Activated effector memory CD4-positive, alpha-beta T cell treated with Interleukin-2 at 50 U/mL for 16 hours (primary cell): ENCODE measurements around the gene COX8A.

Source experiments
- DNase-seq: peaks from one replicate; pipeline ENCODE4 v3.0.0-alpha.2; 2020

Gene COX8A

DNA sequence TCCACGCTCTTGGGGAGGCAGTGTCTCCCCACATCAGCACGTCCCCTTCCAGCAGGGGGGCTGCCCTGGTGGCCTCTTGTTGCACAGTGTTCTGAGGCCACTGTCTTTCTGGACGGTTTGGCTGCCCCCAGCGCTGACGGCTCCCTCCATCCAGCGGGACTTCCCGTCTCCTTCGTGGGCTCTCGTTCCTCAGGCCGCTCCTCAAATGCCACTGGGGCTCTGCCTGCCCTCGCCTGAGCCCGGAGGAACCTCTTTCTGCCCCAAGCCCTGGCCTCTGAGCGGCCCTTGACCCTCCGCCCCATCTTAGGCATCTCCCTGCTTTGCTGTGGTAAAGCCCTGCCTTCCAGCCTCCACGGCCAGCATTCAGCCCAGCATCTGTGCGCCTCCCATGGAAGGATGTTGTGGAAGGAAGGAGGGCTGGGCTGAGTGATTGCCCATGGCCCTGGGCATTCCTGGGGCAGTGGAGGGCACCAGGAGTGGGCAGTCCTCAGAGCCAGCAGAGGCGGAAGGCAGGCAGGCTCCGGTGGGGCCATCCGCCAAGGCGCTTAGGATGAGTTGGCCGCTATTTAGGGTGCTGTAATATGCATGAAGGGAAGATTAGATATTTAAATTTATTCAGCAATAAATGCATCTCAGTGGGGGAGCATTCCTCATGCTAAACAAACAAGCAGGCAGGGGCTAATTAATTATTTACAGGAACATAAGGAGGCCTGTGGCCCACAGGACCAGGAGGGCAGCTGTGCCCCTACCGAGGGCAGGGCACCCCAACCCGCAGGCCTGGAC, 29.6 kb downstream of the COX8A start:
- DNase-seq = no peak

DNA sequence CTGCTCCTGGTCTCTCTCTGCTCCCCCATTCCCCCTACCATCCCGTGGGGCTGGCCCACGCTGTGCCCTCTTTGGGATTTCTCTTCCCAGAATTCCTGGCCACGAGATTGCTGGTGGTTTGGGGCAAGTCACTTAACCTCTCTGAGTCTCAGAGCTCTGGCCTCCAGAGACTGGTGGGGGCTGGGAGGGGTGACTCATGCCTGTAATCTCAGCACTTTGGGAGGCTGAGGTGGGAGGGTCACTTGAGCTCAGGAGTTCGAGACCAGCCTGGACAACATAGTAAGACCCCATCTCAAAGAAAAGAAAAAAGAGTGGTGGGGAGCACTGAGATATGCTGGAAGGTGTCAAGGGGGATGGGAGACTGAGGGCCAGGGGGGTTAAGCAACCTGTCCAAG, 30.2 kb downstream of the COX8A start:
- no peak for DNase-seq

DNA sequence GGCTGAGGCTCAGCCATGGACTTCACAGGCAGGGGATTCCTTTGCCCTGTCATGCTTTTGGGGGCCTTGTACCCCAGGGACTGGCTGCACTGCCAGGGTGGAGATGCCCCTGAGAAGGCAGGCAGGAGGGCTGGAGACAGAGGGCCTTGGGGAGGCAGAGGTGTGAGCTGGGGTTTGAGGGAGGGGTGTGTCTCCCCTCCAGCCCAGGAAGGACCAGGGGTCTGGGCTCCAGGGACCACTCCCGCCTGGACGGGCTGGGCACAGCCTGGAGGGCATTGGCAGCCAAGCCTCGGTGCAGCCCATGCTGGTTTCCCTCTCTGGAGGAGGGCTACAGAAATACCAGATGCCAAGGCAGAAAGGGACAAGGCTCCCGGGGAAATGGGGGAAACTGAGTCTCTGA, 31.3 kb downstream of the COX8A start:
- DNase-seq = no peak

DNA sequence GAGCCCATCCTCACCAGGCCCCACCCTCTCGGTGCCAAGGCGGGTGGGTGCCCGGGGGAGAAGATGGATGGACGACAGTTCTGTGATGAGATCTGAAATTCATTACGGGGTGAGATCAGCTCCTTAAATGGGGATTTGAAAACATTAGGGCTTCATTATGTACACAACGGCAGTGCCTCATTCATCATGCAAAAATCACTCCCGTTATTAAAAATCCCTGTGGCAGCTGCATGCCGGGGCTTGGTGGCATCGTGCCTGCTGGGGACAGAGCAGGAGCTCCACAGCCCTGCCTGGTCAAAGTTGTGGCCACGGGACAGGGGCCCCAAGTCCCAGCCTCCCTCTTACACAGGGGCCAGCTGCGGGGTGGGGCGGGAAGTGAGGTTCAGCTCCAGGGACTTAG, 32.0 kb downstream of the COX8A start:
- no peak for DNase-seq

DNA sequence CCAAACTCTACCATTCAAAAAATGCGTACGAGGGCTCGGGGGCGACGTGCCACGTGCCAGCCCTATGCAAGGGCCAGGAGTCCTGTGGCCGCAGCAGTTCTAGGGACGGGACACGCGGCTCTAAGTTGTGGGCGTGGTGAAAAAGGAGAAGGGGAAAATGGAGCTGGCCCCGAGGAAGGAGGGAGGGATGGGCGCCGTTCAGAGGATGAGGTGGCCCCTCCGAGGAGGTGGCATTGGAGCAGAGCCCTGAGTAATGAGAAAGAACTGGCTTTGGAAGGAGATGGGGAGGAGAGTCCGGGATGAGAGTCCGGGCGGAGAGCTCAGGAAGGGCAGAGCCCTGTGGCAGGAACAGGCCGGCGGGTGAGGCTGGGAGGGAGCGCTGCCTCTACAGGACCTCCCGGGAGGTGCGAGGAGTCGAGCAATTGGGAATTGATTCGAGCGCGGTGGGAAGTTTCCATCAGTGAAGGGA, 32.8 kb downstream of the COX8A start:
- DNase-seq = no peak

DNA sequence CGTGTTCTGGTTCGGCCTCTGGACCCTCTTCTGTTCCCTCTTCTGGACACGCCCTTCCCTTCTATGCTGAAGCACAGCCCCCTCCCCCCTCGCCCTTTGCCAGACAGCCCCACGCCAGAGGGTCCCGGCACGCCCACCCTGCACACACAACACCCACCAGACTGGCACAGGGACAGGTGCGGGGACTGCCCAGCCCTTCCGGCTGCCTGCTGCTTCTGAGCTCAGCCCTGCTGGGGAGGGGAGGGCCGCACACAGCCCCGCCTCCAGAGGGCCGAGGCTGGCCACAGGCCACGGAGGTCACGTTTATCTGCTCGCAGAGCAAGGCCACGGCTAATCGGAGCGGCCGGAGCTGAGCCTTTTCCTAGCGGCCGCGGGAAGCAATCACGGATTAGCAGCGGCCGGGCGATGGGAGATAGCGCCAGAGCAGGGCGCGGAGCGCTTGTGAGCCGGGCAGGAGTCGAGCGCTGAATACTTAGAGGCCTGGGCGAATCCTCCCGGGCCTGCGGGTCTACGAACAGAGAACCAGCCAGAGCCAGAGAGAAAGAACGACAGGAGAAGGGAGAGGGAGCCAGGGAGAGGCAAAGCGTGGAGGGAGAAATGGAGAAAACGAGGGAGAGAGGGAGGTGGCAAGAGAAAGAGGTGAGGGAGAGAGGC, 33.3 kb downstream of the COX8A start:
- DNase-seq = no peak

DNA sequence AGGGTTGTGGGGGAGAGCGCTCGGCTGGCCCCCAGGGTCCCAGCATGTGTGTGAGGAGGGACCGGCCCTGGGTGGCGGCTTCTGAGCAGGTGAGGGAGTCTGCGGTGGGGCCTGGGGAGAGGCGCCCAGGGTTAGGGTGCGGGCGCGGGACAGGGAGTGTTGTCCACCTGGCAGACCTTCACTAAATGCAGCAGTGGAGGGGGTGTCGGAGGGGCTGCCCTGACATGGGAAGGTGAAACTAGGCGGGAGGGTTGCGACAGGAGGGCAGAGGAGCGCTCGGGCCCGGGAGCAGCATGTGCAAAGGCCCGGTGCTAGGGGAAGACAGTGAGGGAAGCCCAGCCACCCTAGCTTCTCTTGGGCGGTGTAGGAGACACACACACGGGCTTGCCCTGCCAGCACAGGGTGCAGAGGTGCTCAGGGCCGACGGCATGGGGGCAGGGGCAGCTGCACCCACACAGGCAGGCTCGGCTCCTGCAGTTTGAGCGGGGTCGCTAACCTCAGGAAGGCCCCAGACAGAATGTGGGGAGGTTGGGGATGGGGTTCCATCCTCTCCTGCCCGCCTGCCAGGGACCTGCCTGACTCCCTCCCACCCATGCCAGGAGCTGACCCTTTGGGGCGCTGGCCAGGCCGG, 34.0 kb downstream of the COX8A start:
- DNase-seq = no peak

DNA sequence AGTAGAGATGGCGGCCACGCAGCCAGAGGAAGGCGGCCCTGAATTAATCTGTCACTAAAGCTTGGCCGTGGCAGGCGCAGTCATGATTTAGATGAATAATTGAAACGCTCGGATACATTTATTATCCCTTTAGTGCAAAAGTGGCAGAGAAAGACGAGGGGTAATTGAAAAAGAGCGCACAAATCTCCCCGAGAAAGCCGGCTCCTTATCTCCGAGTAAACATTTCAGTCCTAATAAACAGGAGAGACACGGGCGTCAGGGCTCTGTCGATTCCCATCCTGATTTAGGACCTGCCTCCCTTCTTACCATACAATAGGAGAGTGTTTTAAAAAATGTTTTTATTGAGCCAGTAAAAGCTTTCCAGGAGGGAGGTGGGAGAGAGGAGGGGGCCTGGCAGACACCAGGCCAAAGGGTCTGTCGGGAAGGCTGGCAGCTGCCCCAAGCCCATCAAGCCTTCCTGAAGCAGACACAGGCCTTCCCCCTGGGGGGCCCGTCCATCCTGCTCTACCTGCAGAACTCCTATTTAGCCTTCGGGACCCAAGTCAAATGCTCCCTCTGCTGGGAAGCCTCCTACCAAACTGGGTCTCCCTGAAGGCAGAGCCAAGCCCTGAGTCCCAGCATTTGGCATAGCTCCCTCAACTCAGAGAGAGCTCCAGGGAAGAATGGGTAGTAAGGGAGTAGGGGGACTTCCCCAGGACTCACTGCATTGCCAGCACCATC, 34.7 kb downstream of the COX8A start:
- no peak for DNase-seq

DNA sequence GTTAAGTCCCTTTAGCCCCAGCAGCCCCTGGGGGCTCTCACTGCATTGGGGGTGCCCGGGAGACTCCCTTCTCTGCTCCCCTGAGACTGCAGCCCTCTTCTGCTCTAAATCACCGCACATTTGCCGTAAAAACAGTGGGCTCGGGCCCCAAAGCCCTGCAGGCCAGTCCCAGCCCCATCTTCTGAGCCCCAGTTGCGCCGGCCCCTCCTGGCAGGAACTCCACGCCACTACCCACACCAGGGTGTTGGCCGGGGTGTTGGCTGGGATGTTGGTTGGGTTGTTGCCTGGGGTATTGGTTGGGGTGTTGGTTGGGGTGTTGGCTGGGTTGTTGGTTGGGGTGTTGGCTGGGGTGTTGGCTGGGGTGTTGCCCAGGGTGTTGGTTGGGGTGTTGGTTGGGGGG, 35.3 kb downstream of the COX8A start:
- no peak for DNase-seq

DNA sequence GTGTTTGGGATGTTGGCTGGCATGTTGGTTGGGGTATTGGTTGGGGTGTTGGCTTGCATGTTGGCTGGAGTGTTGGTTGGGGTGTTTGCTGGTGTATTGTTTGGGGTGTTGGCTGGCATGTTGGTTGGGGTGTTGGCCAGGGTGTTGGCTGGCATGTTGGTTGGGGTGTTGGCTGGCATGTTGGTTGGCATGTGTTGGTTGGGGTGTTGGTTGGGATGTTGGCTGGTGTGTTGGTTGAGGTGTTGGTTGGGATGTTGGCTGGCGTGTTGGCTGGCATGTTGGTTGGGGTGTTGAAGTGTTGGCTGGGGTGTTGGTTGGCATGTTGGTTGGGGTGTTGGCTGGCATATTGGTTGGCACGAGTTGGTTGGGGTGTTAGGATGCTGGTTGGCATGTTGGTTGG, 36.4 kb downstream of the COX8A start:
- DNase-seq = no peak

DNA sequence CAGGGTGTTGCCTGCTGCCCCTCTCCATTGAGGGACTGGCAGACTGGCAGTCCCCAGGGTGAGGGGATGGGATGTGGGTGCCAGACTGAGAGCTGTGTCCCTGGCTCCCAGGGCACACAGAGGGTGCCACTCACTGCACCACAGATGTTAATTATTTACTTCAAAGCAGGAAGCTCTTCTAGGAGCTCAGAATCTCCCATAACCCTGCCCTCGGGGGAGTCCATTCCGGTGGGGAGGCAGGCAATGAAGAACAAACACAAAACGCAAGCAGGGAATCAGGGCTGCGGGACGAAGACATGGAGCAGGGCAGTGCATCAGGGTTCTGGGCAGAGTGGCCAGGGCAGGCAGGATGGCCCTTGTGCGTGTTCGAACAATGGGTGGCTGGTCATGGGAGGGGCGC, 37.0 kb downstream of the COX8A start:
- no peak for DNase-seq

DNA sequence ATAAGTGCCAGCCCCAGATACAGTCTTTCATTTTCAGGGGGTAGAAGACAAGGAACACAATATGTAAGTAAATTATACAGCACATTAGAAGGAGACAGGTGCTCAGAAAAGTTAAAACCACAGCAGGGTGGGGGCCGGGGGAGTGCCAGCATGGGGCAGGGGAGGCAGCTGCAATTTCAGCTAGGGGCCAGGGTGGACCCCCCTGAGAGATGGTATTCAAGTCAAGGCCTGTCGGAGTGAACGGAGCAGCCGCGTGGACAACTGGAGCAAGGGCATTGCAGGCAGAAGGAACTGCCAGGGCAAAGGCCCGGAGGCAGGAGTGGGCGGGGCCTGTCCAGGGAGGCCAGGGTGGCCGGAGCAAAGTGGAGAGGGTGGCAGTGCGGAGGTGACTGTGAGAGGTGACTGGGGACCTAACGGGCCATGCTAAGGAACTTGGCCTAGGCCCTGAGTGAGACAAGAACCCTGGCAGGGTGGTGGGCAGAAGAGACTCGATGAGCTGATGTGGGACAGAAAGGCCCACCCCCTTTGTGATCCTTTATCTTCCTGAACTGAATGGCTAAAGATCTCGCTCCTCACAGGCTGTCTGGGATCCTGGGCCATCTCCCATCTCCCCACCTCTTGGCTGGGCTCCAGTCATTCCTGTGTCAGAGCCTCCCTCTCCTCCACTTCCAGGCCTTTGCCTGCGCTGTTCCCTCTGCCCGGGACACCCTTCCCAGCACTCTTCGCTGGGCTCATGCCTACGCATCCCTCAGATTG, 38.9 kb downstream of the COX8A start:
- no peak for DNase-seq

DNA sequence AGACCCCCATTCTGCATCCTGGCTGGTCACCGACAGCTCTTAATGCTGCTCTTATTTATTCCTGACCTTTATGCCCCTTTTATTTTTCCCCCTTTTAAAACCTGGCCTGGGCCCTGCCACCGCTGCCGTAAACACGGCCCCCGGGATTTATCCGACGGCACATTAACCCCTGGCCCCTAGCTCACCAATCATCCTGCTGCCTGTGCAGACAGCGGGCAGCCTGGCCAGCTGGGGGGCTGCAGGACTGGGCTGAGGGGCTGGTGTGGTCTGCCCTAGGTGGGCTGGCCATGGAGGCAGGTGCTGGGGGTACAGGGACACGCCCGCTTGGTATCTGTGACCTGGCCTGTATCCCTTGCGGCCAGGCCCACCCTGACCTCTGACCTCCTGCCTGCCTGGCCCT, 39.9 kb downstream of the COX8A start:
- DNase-seq = no peak

DNA sequence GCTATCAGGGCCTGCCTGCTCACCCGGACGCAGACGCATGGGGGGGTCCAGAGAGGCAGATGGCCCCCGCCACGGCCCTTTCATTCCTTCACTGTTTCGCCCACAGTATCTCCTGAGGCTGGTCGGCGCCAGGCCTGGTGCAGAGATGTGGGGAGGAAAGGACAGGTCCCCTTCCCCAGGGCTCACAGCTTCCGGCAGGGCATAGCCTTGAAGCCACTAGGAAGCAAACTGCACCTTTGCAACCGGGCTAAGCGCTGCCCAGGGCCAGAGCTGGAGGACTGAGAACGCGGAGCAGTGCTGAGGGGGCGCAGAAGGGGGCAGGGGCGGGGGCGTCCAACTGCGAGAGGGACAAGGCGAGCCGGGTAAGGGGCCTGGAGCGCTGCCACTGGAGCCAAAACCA, 41.1 kb downstream of the COX8A start:
- DNase-seq = no peak

DNA sequence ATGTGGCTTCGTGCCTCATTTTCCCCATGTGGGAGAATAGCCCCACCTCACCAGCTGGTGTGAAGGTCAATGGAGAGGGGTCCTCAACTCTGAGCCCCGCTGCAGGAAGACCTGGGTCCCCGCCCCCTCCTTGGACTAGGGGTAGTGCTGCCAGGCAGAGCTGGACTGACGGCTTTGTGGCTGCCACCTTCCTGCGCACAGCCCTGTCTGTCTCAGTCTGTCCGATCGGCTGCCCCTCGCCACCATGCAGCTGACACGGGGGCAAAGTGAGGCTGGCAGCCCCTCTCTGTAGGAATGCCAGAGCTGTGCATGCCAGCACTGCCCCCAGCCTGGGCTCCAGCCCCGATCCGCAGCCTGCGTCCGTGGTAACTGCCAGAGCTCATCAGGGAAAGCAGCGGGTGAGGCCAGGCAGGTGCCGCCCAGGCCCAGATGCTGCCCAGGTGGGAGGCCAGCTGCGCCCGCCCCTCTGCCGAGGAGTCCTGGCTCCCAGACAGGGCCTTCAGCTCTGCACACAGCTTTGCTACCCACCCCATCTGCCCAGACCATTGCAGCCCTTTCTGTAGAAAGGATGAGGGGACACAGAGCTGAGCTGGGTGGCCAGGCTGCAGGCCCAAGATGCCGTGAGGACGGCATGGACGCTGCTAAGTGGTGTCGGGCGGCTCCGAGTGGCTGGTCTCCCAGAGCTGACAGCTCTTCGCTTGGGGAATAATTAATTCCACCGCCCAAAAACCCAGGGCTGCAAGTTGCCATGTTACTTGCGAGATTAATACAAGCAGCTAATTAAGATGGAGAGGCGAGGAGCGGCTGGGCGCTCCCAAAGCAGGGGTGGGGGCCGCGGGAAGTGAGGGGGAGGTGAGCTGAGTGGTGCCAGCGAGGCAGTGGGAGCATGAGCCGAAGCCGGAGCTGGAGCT, 41.8 kb downstream of the COX8A start:
- no peak for DNase-seq

DNA sequence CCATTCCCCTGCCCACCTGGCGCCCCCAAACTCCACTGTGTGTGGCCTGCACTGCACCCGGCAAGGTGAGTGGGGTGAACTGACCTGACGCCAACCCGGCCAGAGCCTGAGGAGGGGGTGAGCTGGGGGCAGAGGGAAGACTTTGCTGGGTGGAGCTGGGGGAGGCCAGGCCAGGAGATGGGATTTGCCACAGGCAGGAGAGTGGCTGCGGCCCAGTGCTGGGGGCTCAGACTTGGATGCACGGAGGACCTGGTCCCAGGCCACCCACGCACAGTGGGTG, 43.5 kb downstream of the COX8A start:
- DNase-seq = no peak

DNA sequence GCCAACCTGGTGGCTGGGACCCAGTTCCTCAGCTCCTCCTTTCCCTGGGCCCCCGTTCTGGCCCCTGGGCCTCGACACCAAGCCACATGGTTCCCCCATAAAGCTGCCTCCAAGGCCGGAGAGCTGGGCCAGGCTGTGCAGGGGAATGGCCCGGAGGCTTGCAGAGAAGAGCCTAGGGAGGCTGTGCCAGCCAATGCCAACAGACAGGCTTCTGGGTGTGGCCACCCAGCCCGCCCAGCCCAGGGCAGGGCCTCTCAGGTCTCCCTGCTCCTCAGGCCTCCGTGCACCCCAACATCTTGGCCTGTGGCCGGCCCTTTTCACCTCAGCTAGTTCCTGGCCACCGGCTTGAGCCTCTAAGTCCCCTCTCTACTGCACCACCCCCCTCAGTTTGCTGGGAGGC, 43.9 kb downstream of the COX8A start:
- no peak for DNase-seq

DNA sequence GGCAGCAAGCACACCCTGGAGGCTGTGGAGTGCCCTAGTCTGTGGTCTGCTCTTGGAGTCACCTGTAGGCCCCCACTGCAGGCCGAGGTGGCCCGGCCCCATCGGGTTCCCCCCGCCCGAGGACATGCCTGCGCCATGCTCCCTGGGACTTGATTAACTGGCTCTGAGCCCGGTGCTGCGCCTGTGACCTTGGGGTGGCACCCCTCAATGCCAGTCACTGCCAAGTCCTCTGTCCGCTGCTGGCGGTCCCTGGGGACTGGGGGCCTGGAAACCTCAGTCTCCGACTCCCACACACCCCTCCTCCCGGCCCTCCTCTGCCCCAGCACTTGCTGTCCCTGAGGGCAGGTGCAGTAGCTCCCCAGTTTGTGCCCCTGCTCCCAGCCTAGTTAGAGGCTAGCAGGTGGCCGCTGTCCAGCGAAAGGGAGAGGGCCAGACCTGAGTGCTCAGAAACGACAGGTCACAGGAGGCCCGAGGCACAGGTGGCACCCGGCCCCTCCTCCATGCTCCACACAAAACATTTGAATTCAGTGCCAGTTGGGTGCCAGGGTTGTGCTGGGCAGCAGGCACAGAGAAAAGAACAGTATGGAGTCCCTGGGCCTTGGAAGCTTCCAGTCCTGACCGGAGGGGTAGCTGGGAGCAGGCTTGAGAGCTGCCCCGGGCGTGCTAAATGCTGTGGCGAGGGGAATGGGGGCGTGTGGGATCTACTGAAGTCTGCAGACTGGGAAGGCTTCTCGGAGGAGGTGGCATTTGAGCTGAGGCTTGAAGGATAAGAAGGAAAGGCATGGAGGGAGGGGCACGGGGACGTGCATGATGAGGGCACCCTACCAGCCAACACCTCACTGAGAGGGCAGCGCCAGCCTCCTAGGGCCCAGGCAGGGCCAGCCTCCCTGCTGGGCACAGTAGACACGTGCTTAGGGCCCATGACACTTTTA, 45.0 kb downstream of the COX8A start:
- no peak for DNase-seq

DNA sequence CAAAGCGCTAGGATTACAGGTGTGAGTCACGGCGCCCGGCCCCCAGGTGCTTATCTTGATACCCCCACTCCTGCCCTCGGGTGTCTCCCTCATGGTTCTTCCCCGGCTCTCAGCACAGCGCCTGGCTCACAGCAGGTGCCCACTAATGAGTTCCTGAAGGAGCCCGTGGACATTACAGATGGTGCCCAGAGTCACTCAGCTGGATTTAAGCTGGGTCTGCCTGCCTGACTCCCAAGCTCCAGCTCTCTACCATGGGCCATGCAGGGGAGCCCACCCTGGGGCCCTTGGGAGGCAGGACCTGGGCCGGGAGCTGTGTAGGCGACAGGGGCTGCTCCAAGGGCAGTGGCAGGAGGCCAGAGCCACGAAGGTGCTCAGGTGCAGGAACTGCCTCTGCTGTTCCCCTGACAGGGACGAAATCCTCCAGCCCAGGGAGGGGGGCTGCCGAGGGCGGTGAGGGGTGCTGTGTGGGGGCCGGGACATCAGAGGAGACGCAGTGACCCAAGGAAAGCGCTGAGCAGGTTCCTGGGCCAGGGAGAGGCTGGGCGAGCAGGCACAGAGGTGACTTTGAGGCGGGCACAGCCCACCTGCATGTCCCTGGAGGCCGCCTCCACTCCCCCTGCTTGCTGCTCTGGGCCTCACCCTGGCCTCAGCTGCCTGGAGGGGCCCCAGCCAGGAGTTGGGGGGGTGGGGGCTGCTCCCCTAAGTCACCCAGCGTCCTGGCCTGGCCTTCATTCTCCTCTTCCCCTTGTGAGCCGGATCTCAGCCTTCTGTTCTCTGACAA, 46.7 kb downstream of the COX8A start:
- no peak for DNase-seq

DNA sequence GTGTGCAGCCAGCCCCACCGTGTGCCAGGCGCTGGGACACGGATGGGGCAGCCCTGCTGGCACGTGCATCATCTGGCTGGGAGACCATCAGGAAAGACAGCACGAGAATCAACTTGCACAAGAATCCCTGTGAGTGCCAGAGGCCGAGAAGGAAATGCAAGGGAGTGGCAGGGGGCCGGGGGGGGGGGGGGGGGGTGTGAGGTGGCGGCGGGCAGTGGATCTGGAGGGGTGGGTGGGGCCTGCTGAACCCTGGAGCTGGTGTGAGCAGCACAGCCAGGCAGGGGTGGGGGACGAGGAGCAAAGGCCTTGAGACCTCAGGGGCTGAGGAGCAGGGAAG, 47.3 kb downstream of the COX8A start:
- no peak for DNase-seq
